GM12878 (cell line): ENCODE measurements around the gene KMT2E. TPM values are rescaled to one million over a fixed set of nuclear protein-coding genes. Genes with fewer than 3 reads are reported as not detected.

Source experiments
- ATAC-seq: fragments of 200-7000 bp; cut with Tn5 transposase; 3 replicates; pipeline ENCODE4 v1.9.1; 2020; ENCODE audit warnings: mild to moderate bottlenecking, moderate library complexity
- BruUV-seq: library from RNA; stranded (reverse); fragments of 400-500 nt; replicated peaks from 2 replicates; lab custom pipeline; 2021; lab: Mats Ljungman, UMichigan
- CTCF ChIA-PET: fragments of 300-600 bp; sonication (Branson Sonifier 250); formaldehyde crosslinking; extraction: SDS; loops from one replicate; lab custom pipeline; 2021; ENCODE audit warnings: inconsistent platforms; lab: Yijun Ruan, JAX
- POLR2A ChIA-PET: fragments of 350-600 bp; formaldehyde crosslinking; extraction: SDS; loops from one replicate; lab custom pipeline; 2021; ENCODE audit warnings: inconsistent platforms; lab: Charles Lee
- RAD21 ChIA-PET: fragments of 300-600 bp; sonication (Branson Sonifier 250); formaldehyde crosslinking; loops from one replicate; lab custom pipeline; 2023; ENCODE audit warnings: antibody characterized with exemption; ENCODE audit not compliant: unreplicated experiment; lab: Charles Lee
- SMC1A ChIA-PET: fragments of 300-600 bp; sonication (Branson Sonifier 250); formaldehyde crosslinking; loops from one replicate; lab custom pipeline; 2023; ENCODE audit not compliant: unreplicated experiment, uncharacterized antibody; lab: Charles Lee
- DNase-seq: peaks from one replicate; pipeline ENCODE4 v3.0.0-alpha.2; 2011; ENCODE audit warnings: low read depth, low spot score
- FAIRE-seq: peaks from 3 replicates; lab custom pipeline; 2011; peaks lifted over from hg19 to GRCh38; lab: Jason Lieb, UNC
- H2AFZ ChIP-seq: 2 replicates; pipeline ENCODE4 v1.6.0; 2011; ENCODE audit warnings: low read depth, low read length, control low read depth; ENCODE audit not compliant: control insufficient read depth
- H3K27ac ChIP-seq: 2 replicates; pipeline ENCODE4 v1.5.1; 2011; ENCODE audit warnings: control low read depth; ENCODE audit not compliant: control insufficient read depth, insufficient read depth
- H3K27me3 ChIP-seq, 2 experiments: replicated peaks in 1 of 2; 2 replicates each; pipeline versions ENCODE4 v1.6.0 to v1.6.1; 2011; ENCODE audit warnings: low read length in 1 of 2; ENCODE audit not compliant: control insufficient read depth in 2 of 2, insufficient read depth in 2 of 2
- H3K36me3 ChIP-seq, 2 experiments: 2 replicates each; pipeline ENCODE4 v1.5.1; 2011; ENCODE audit warnings: low read length in 1 of 2; ENCODE audit not compliant: control insufficient read depth in 2 of 2, insufficient read depth in 2 of 2
- H3K4me1 ChIP-seq: 2 replicates; pipeline ENCODE4 v1.6.1; 2011; ENCODE audit warnings: mild to moderate bottlenecking, low read length, moderate library complexity, mixed read lengths; ENCODE audit not compliant: control insufficient read depth, insufficient read depth
- H3K4me2 ChIP-seq: 2 replicates; pipeline ENCODE4 v1.6.0; 2011; ENCODE audit warnings: control low read depth; ENCODE audit not compliant: control insufficient read depth, insufficient read depth
- H3K4me3 ChIP-seq: fragments of 200-600 bp; sonication (generic); 2 replicates; pipeline ENCODE4 v1.5.1; 2016
- H3K79me2 ChIP-seq: 2 replicates; pipeline ENCODE4 v1.6.0; 2011; ENCODE audit warnings: low read length; ENCODE audit not compliant: control insufficient read depth, insufficient read depth
- H3K9ac ChIP-seq: 2 replicates; pipeline ENCODE4 v1.8.0; 2011; ENCODE audit warnings: low read length, control low read depth, mixed read lengths; ENCODE audit not compliant: control insufficient read depth, insufficient read depth
- H3K9me3 ChIP-seq: replicated peaks from 3 replicates; pipeline ENCODE4 v1.5.1; 2011; ENCODE audit warnings: mild to moderate bottlenecking, low read length; ENCODE audit not compliant: control insufficient read depth, insufficient read depth
- H4K20me1 ChIP-seq: 2 replicates; pipeline ENCODE4 v1.6.0; 2011; ENCODE audit not compliant: control insufficient read depth, insufficient read depth
- POLR2AphosphoS2 ChIP-seq: IDR thresholded peaks from 2 replicates; pipeline ENCODE4 v1.6.1; 2011; ENCODE audit warnings: low read depth, mild to moderate bottlenecking, low read length, improper control_type of control experiment, moderate library complexity
- SPI1 ChIP-seq: IDR thresholded peaks from 2 replicates; pipeline ENCODE4 v1.6.1; 2011; ENCODE audit warnings: low read depth, mild to moderate bottlenecking, low read length, moderate library complexity, borderline replicate concordance; ENCODE audit not compliant: insufficient read depth
- WGBS: methylation state at CpG from one replicate; pipeline ENCODE4 v1.1.6; 2016; ENCODE audit warnings: low lambda C conversion rate; ENCODE audit not compliant: insufficient replicate concordance, insufficient coverage; ENCODE audit errors: missing lambda C conversion rate; 5-methylcytosine and 5-hydroxymethylcytosine counted together
- in situ Hi-C: fragments of 300-500 bp; cut with MboI; formaldehyde crosslinking; loops from 9 replicates; pipeline ENCODE4 v1.14.3; 2018; ENCODE audit warnings: mixed read lengths
- intact Hi-C: fragments of 100-400 bp; cut with micrococcal nuclease; formaldehyde crosslinking; loops from one replicate; pipeline ENCODE4 v1.14.2; 2022; ENCODE audit not compliant: unreplicated experiment
- polyA plus RNA-seq, 11 experiments: library from polyadenylated mRNA; depleted of rRNA in 4 of 11; unstranded in 6 of 11; stranded (reverse) in 5 of 11; fragments of >200 nt; fragmentation: Nextera tagmentation in 4 of 11; fragmentation: Illumina TruSeq in 1 of 11; extraction: Ambion mirVana in 4 of 11; extraction: Trizol in 1 of 11; gene quantifications; 1 replicate in 1 of 11; 2 replicates in 10 of 11; pipeline versions ENCODE4 v1.2.1 to v1.2.3, GENCODE V29; 2011 to 2016; ENCODE audit warnings: inconsistent platforms in 2 of 11, missing spikeins in 2 of 11, low read depth in 1 of 11
- total RNA-seq, 4 experiments: library from RNA; depleted of rRNA in 3 of 4; stranded (reverse); fragments of >200 nt in 3 of 4; fragmentation: Illumina TruSeq in 1 of 4; extraction: Trizol in 1 of 4; gene quantifications; 2 replicates each; pipeline versions ENCODE4 v1.2.1 to v1.2.3, GENCODE V29; 2013 to 2021

The KMT2E gene
- total and polyA plus RNA-seq, 10 of the 15 experiments (the other 5 are each of a cell fraction or from before 2014, with no cell fraction given): 13.2 to 68.1 (median 34.1) TPM

GRCh38 chr7:105016068-105016708 lies 2.2 kb downstream of the KMT2E start:
- Histone ChIP-seq H3K9me3 (no peaks in the 10 kb centered on the region), H3K9ac (peak overlapping the region; percentile 100), H2AFZ (no peak overlapping the region), H3K27me3 (no peaks in the 10 kb centered on the region), H3K79me2 (peaks cover 97% of the 10 kb centered on the region), H3K27ac (peak overlapping the region; percentile 100), H4K20me1 (peaks cover 3% of the 10 kb centered on the region; the same call in 1 of the 2 replicates), H3K4me1 (peaks cover 4% of the 10 kb centered on the region), H3K4me3 (peak overlapping the region; percentile 100), H3K4me2 (peak overlapping the region; percentile 76), H3K36me3 (no peaks in the 10 kb centered on the region)
- ATAC-seq: no peak
- RAD21 ChIA-PET: interaction anchor here (0.6 to 4.4 kb wide), 7 partner anchors 11 to 1187 kb away, joined by 3 to 81 read pairs (median 8); no protein-coding TSS in a partner anchor
- intact Hi-C loops (loop anchor here (10.0 kb wide), 1 partner anchor 1269 kb away; the partner anchor contains the start of gene NAMPT), in situ Hi-C loops (loop anchor here (25.0 kb wide), 1 partner anchor 1271 kb away; the partner anchor contains the start of gene NAMPT)
- POLR2A ChIA-PET: interaction anchor here (0.7 to 5.7 kb wide), 12 partner anchors 9 to 336 kb away, joined by 3 to 78 read pairs (median 4); no protein-coding TSS in a partner anchor
- no peak for DNase-seq
- no TSS peak for BruUV-seq
- TF ChIP-seq POLR2AphosphoS2 (0 out of 2 replicates have a peak, but pooled peaks have one; percentile 42), SPI1 (no peak)
- CTCF ChIA-PET: interaction anchor here (0.9 to 5.8 kb wide), 5 partner anchors 10 to 361 kb away, joined by 3 to 66 read pairs (median 4); no protein-coding TSS in a partner anchor
- WGBS: 1% methylated on average over 3 of the region's 3 CpGs
- no peak for FAIRE-seq
- SMC1A ChIA-PET: interaction anchor here (0.7 to 5.7 kb wide), 12 partner anchors 9 to 87 kb away, joined by 3 to 87 read pairs (median 7); no protein-coding TSS in a partner anchor
